ENCODE results near the gene THOP1.

DNA sequence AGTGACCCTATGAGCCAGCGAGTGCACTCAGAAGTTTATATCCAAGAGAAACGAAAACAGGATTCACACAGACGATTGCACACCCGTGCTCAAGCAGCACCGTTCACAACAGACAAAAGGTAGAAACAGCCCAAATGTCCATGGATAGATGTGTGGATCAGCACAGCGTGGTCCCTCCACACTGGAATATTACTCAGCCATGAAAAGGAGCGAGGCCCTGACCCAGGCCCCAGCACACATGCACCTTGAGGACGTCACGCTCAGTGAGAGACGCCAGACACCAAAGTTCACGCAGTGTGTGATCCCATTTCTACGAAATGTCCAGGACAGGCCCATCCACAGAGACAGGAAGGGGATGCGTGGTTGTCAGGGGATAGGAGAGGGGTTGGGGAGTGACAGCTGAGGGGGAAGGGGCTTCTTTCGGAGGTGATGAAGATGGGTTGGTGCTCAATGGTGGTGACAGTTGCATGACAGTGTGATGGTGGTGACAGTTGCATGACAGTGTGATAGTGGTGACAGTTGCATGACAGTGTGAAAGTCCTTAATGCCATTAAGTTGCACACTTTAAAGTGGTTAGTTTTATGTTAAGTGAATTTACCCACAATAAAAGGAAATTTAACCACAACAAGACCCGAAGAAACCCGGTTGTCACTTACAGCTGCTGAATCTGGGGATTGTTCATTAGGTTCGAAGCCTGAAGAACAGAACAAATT, 26.5 kb upstream of the THOP1 start:
- TF ChIP-seq, protein P1, sequence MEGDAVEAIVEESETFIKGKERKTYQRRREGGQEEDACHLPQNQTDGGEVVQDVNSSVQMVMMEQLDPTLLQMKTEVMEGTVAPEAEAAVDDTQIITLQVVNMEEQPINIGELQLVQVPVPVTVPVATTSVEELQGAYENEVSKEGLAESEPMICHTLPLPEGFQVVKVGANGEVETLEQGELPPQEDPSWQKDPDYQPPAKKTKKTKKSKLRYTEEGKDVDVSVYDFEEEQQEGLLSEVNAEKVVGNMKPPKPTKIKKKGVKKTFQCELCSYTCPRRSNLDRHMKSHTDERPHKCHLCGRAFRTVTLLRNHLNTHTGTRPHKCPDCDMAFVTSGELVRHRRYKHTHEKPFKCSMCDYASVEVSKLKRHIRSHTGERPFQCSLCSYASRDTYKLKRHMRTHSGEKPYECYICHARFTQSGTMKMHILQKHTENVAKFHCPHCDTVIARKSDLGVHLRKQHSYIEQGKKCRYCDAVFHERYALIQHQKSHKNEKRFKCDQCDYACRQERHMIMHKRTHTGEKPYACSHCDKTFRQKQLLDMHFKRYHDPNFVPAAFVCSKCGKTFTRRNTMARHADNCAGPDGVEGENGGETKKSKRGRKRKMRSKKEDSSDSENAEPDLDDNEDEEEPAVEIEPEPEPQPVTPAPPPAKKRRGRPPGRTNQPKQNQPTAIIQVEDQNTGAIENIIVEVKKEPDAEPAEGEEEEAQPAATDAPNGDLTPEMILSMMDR (IDR thresholded peaks at IDR 0.05; ENCODE audit: low read length) = no peak
- TF ChIP-seq EZH2 (IDR thresholded peaks at IDR 0.05; ENCODE audit: borderline replicate concordance, low read length) = no peak
